Esophagus squamous epithelium (tissue), 5 donors: ENCODE data around the gene TNFRSF14. TPM values are rescaled to one million over a fixed set of nuclear protein-coding genes. Genes with fewer than 3 reads are reported as not detected.

Experiments used
- DNase-seq: peaks from one replicate; lab custom pipeline; 2025; lab: John Stamatoyannopoulos, UW
- H3K27ac ChIP-seq, 4 donors: fragments of 200-600 bp; sonication (generic); one replicate each; pipeline ENCODE4 v1.5.1; 2016 to 2019; ENCODE audit warnings: mild to moderate bottlenecking in 1 of 4
- H3K27me3 ChIP-seq, 4 donors: fragments of 200-600 bp; sonication (generic); 1 replicate in 3 of 4; 2 replicates in 1 of 4; pipeline versions ENCODE4 v1.5.1 to v1.6.0; 2017 to 2021; ENCODE audit warnings: antibody characterized with exemption in 1 of 4
- H3K36me3 ChIP-seq, 3 donors: fragments of 200-600 bp; sonication (generic); one replicate each; pipeline ENCODE4 v1.5.1; 2016 to 2019
- H3K4me1 ChIP-seq, 3 donors: fragments of 200-600 bp; sonication (generic); one replicate each; pipeline ENCODE4 v1.5.1; 2017 to 2019
- H3K4me3 ChIP-seq, 4 donors: fragments of 200-600 bp; sonication (generic); 1 replicate in 3 of 4; 2 replicates in 1 of 4; pipeline ENCODE4 v1.5.1; 2016 to 2019; ENCODE audit warnings: mild to moderate bottlenecking in 2 of 4, moderate library complexity in 1 of 4
- H3K9me3 ChIP-seq, 3 donors: fragments of 200-600 bp; sonication (generic); one replicate each; pipeline ENCODE4 v1.5.1; 2016 to 2019
- CTCF ChIP-seq, 6 experiments: fragments of 450-650 bp in 4 of 6; fragments of 200-600 bp in 2 of 6; sonication (generic) in 2 of 6; IDR thresholded peaks; one replicate each; pipeline ENCODE4 v1.5.1; 2016 to 2019; ENCODE audit warnings: antibody characterized with exemption in 6 of 6, mild to moderate bottlenecking in 4 of 6, moderate library complexity in 4 of 6
- POLR2A ChIP-seq, 4 donors: fragments of 450-650 bp; IDR thresholded peaks; one replicate each; pipeline ENCODE4 v1.6.1; 2017; ENCODE audit warnings: antibody characterized with exemption in 4 of 4, mild to moderate bottlenecking in 4 of 4, moderate library complexity in 3 of 4
- WGBS, 2 donors: methylation state at CpG; one replicate each; pipeline ENCODE4 v1.1.5; 2018; 5-methylcytosine and 5-hydroxymethylcytosine counted together
- intact Hi-C: fragments of 100-400 bp; cut with DNase I; formaldehyde crosslinking; loops from one replicate; pipeline ENCODE4 v1.15.0; 2022
- total RNA-seq, 4 donors: library from RNA; depleted of rRNA; stranded (reverse); fragments of >200 nt; gene quantifications; one replicate each; pipeline ENCODE4 v1.1.0, GENCODE V29; 2016
- donor health status: DM: yes; HTN: yes; CAD: no.

Gene TNFRSF14
- total RNA-seq, 4 donors from 2014 or later = 13.8 to 39.5 (median 19.6) TPM

- TF ChIP-seq POLR2A (IDR thresholded peaks at IDR 0.05) (peak in 2 of 4 donors; percentile 53 to 84), CTCF (IDR thresholded peaks at IDR 0.05) (peak in 1 of 6 experiments; percentile 8)
- intact Hi-C loops = no loop called here
- H3K4me1 ChIP-seq = peaks cover 29 to 53% (median 36%) of the 10 kb centered on the region in 3 donors
Measured at GRCh38 chr1:2585318-2586092, 29.3 kb downstream of the TNFRSF14 start.

GRCh38 chr1:2586154-2587070 is 30.2 kb downstream of the TNFRSF14 start, which contains the start of gene PRXL2B:
Gene PRXL2B, plus strand, starts transcription at chr1:2586777. Its CDS starts 109 bp downstream, at chr1:2586886.
- WGBS, 2 donors = 0% methylated on average over 2 to 11 of the region's 107 CpGs
- H3K27ac ChIP-seq = peak within 1 kb of the TSS; percentile 97 to 99 (median 98)
- no peaks in the 10 kb centered on the region for H3K9me3 ChIP-seq
- H3K27me3 ChIP-seq = no peaks in the 10 kb centered on the region
- intact Hi-C loops = no loop called here
- peaks cover 29 to 53% (median 36%) of the 10 kb centered on the region in 3 donors for H3K4me1 ChIP-seq
- TF ChIP-seq CTCF (IDR thresholded peaks at IDR 0.05) (peak in 1 of 6 experiments; percentile 5), POLR2A (IDR thresholded peaks at IDR 0.05) (peak in 3 of 4 donors; percentile 65 to 96 (median 91))
- peak within 1 kb of the TSS; percentile 64 to 90 (median 84) for H3K4me3 ChIP-seq
- H3K36me3 ChIP-seq = peaks cover 0 to 20% (median 0%) of the 10 kb centered on the region in 3 donors
- peak; percentile 87 for DNase-seq

More at GRCh38 chr1:2585318-2586092, 29.3 kb downstream of the TNFRSF14 start:
- Histone ChIP-seq H3K27me3 (peaks cover 0 to 6% (median 0%) of the 10 kb centered on the region in 4 donors), H3K36me3 (peaks cover 0 to 20% (median 0%) of the 10 kb centered on the region in 3 donors), H3K4me3 (peak overlapping the region; percentile 64 to 90 (median 84)), H3K27ac (peak overlapping the region; percentile 97 to 99 (median 98)), H3K9me3 (no peaks in the 10 kb centered on the region)
- peak; percentile 61 for DNase-seq
- 0 to 4% methylated on average over 3 to 8 of the region's 28 CpGs for WGBS, 2 donors

- H3K27me3 ChIP-seq = no peaks in the 10 kb centered on the region
- TF ChIP-seq CTCF (IDR thresholded peaks at IDR 0.05) (no peak), POLR2A (IDR thresholded peaks at IDR 0.05) (no peak)
- no peak for DNase-seq
- peak overlapping the region; percentile 97 to 99 (median 98) for H3K27ac ChIP-seq
- no peaks in the 10 kb centered on the region for H3K9me3 ChIP-seq
- 83% methylated on average over 1 of the region's 52 CpGs; no CpG with 5 or more reads in 1 of the 2 donors for WGBS, 2 donors
- peaks cover 0 to 20% (median 0%) of the 10 kb centered on the region in 3 donors for H3K36me3 ChIP-seq
- H3K4me1 ChIP-seq = peaks cover 29 to 58% (median 36%) of the 10 kb centered on the region in 3 donors
- intact Hi-C loops = no loop called here
- peak overlapping the region; percentile 64 to 90 (median 84) for H3K4me3 ChIP-seq
Measured at GRCh38 chr1:2587071-2587859, 31.1 kb downstream of the TNFRSF14 start.

GRCh38 chr1:2587860-2588571 is 31.8 kb downstream of the TNFRSF14 start:
- H3K27ac ChIP-seq = peak overlapping the region in 1 of 4 donors; percentile 97
- WGBS, 2 donors = 73 to 100% methylated on average over 3 to 4 of the region's 19 CpGs

More at GRCh38 chr1:2587860-2588571, 31.8 kb downstream of the TNFRSF14 start:
- intact Hi-C loops = no loop called here
- H3K4me1 ChIP-seq = peaks cover 29 to 66% (median 36%) of the 10 kb centered on the region in 3 donors
- peak overlapping the region; percentile 64 to 90 (median 84) for H3K4me3 ChIP-seq
- H3K27me3 ChIP-seq = no peaks in the 10 kb centered on the region
- no peak for TF ChIP-seq POLR2A (IDR thresholded peaks at IDR 0.05)
- no peak for TF ChIP-seq CTCF (IDR thresholded peaks at IDR 0.05)
- no peak for DNase-seq
- peaks cover 0 to 20% (median 0%) of the 10 kb centered on the region in 3 donors for H3K36me3 ChIP-seq
- H3K9me3 ChIP-seq = no peaks in the 10 kb centered on the region
